SK-N-SH (cell line): ENCODE measurements around the gene SEMA3B. TPM values are rescaled to one million over a fixed set of nuclear protein-coding genes. Genes with fewer than 3 reads are reported as not detected.

Source experiments
- CTCF ChIA-PET: fragments of 300-600, 350-600 bp; formaldehyde crosslinking; extraction: SDS; loops from one replicate; lab custom pipeline; 2021; lab: Yijun Ruan, JAX
- POLR2A ChIA-PET: fragments of 350-600 bp; sonication (Branson Sonifier 250); formaldehyde crosslinking; extraction: SDS; loops from one replicate; lab custom pipeline; 2020; ENCODE audit warnings: antibody characterized with exemption, inconsistent platforms; lab: Yijun Ruan, JAX
- DNase-seq: peaks from one replicate; pipeline ENCODE4 v3.0.0; 2012
- H2AFZ ChIP-seq: fragments of 200-600 bp; sonication (generic); 2 replicates; pipeline ENCODE4 v1.8.1; 2016; ENCODE audit warnings: antibody characterized with exemption, mild to moderate bottlenecking, low read depth
- H3F3A ChIP-seq: fragments of 200-600 bp; sonication (generic); replicated peaks from 2 replicates; pipeline ENCODE3; 2016; ENCODE audit warnings: antibody characterized with exemption, mild to moderate bottlenecking; ENCODE audit not compliant: insufficient read depth
- H3K27ac ChIP-seq, 2 experiments: fragments of 200-500 bp in 1 of 2; fragments of 200-600 bp in 1 of 2; sonication (Bioruptor generic) in 1 of 2; sonication (generic), shearing (Covaris generic) in 1 of 2; 2 replicates each; pipeline versions ENCODE4 v1.5.1 to v1.6.1; 2014 to 2016; ENCODE audit warnings: low read depth in 2 of 2, inconsistent platforms in 1 of 2, low read length in 1 of 2, mild to moderate bottlenecking in 1 of 2, mixed read lengths in 1 of 2
- H3K27me3 ChIP-seq: fragments of 200-600 bp; sonication (generic), shearing (Covaris generic); 2 replicates; pipeline ENCODE4 v1.6.1; 2016; ENCODE audit warnings: mixed run types; ENCODE audit not compliant: insufficient read depth
- H3K36me3 ChIP-seq, 2 experiments: fragments of 200-500 bp in 1 of 2; fragments of 200-600 bp in 1 of 2; sonication (Bioruptor generic) in 1 of 2; sonication (generic) in 1 of 2; replicated peaks in 1 of 2; 2 replicates each; pipeline versions ENCODE3 to v1.5.1; 2014 to 2016; ENCODE audit warnings: low read length in 1 of 2, mild to moderate bottlenecking in 1 of 2; ENCODE audit not compliant: insufficient read depth in 2 of 2, control insufficient read depth in 1 of 2
- H3K4me1 ChIP-seq, 2 experiments: fragments of 200-500 bp in 1 of 2; fragments of 200-600 bp in 1 of 2; sonication (Bioruptor generic) in 1 of 2; sonication (generic), shearing (Covaris generic) in 1 of 2; 2 replicates each; pipeline versions ENCODE4 v1.5.1 to v1.6.1; 2014 to 2016; ENCODE audit warnings: low read depth in 1 of 2, low read length in 1 of 2, mixed run types in 1 of 2; ENCODE audit not compliant: insufficient read depth in 2 of 2, control insufficient read depth in 1 of 2
- H3K4me2 ChIP-seq: fragments of 200-600 bp; sonication (generic), shearing (Covaris generic); 2 replicates; pipeline ENCODE4 v1.6.1; 2017; ENCODE audit warnings: mixed run types
- H3K4me3 ChIP-seq, 2 experiments: fragments of 200-500 bp in 1 of 2; fragments of 200-600 bp in 1 of 2; sonication (Bioruptor generic) in 1 of 2; sonication (generic), shearing (Covaris generic) in 1 of 2; 2 replicates each; pipeline versions ENCODE4 v1.5.1 to v1.8.1; 2014 to 2016; ENCODE audit warnings: low read depth in 2 of 2, inconsistent platforms in 1 of 2, low read length in 1 of 2, mild to moderate bottlenecking in 1 of 2, mixed read lengths in 1 of 2, moderate library complexity in 1 of 2
- H3K79me2 ChIP-seq: fragments of 200-600 bp; sonication (generic); 2 replicates; pipeline ENCODE4 v1.8.1; 2017; ENCODE audit warnings: mild to moderate bottlenecking; ENCODE audit not compliant: insufficient read depth
- H3K9ac ChIP-seq: fragments of 200-600 bp; sonication (generic); 2 replicates; pipeline ENCODE4 v1.6.1; 2017; ENCODE audit warnings: mixed run types
- H3K9me2 ChIP-seq: fragments of 200-600 bp; sonication (generic); 2 replicates; pipeline ENCODE4 v1.6.1; 2017; ENCODE audit warnings: mixed run types
- H3K9me3 ChIP-seq: fragments of 200-600 bp; sonication (generic); 2 replicates; pipeline ENCODE4 v1.6.1; 2017; ENCODE audit warnings: mixed run types, mild to moderate bottlenecking, moderate library complexity
- H4K20me1 ChIP-seq: fragments of 200-600 bp; sonication (generic); 2 replicates; pipeline ENCODE4 v1.6.1; 2017; ENCODE audit warnings: mild to moderate bottlenecking, mixed run types; ENCODE audit not compliant: insufficient read depth
- EP300 ChIP-seq, 2 experiments: IDR thresholded peaks; 2 replicates each; pipeline versions ENCODE4 v1.4.0 to v1.6.1; 2012; ENCODE audit warnings: borderline replicate concordance in 1 of 2, low read depth in 1 of 2, low read length in 1 of 2
- EZH2phosphoT487 ChIP-seq: fragments of 200-600 bp; sonication (generic); IDR thresholded peaks from 2 replicates; pipeline ENCODE4 v1.6.1; 2017; ENCODE audit warnings: low read depth, mixed run types, mild to moderate bottlenecking, antibody characterized with exemption, moderate library complexity, borderline replicate concordance
- GABPA ChIP-seq: IDR thresholded peaks from 2 replicates; pipeline ENCODE4 v1.4.0; 2012; ENCODE audit warnings: low read depth, mild to moderate bottlenecking
- RCOR1 ChIP-seq: fragments of 150-350 bp; IDR thresholded peaks from 2 replicates; pipeline ENCODE4 v1.6.1; 2017; ENCODE audit warnings: antibody characterized with exemption, low read length
- SMC3 ChIP-seq: IDR thresholded peaks from 2 replicates; pipeline ENCODE4 v1.6.1; 2012; ENCODE audit warnings: low read depth, low read length, improper control_type of control experiment
- TEAD4 ChIP-seq: IDR thresholded peaks from 2 replicates; pipeline ENCODE4 v1.4.0; 2012; ENCODE audit warnings: mild to moderate bottlenecking, borderline replicate concordance; ENCODE audit not compliant: insufficient read depth
- WGBS: methylation state at CpG from one replicate; pipeline ENCODE4 v1.1.6; 2017; ENCODE audit warnings: low lambda C conversion rate; 5-methylcytosine and 5-hydroxymethylcytosine counted together
- polyA plus RNA-seq, 3 experiments: library from polyadenylated mRNA; depleted of rRNA; stranded (reverse); fragments of >200 nt; gene quantifications; 2 replicates each; pipeline ENCODE4 v1.2.3, GENCODE V29; 2012
- TF ChIP-seq, protein P1 (sequence below): IDR thresholded peaks from 2 replicates; pipeline ENCODE4; 2012
- TF ChIP-seq, protein P2 (sequence below): IDR thresholded peaks from 2 replicates; pipeline ENCODE4 v1.4.0; 2012; ENCODE audit warnings: low read depth, borderline replicate concordance
- TF ChIP-seq, protein P3 (sequence below): IDR thresholded peaks from 2 replicates; pipeline ENCODE4 v1.4.0; 2012; ENCODE audit warnings: low read depth
- TF ChIP-seq, protein P4 (sequence below): fragments of 150-350 bp; IDR thresholded peaks from 2 replicates; pipeline ENCODE4 v1.6.1; 2016; ENCODE audit warnings: mild to moderate bottlenecking, low read depth, low read length

The SEMA3B gene
- polyA plus RNA-seq, 1 of the 3 experiments (the other 2 are of a cell fraction): 14.9 TPM

DNA sequence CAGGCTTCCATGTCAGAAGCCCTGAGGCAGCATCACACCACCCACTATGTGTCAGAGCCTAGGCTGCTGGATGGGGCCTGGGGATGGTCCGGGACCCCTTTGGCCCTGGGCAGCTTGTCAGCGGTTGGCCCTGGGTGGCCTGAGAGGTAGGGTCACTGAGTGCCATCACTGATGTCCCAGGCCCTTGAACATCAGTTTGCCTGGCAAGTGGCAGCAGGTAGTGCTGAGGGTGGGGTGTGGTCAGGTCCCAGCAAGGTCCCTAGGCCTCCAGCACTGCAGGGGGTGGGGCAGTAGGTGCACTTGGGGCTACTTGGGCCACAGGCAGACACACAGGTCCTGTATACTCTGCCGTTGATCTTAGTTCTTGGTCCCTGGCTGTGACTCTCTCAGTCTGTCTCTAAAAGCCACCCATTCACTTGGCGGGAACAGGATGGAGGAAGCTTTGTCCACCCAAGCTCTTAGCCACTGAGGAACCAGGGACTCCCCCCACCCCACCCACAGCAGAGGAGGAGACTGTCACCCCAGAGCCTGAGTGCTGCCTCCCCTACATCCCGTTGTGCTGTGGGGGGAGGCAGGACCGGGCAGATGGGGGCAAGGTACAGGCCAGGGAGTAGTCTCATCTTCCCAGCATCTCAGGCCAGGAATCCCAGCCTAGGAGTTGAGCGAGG is 27.1 kb upstream of the SEMA3B start:
- H3K27me3 ChIP-seq: no peaks in the 10 kb centered on the region
- H3K4me2 ChIP-seq: no peak overlapping the region
- DNase-seq: no peak
- H3K9ac ChIP-seq: no peak overlapping the region; the same call in 1 of the 2 replicates
- CTCF ChIA-PET: interaction anchor here (0.6 to 61.6 kb wide), 6 partner anchors 7 to 125 kb away, joined by 3 to 1375 read pairs (median 220); partner anchors contain the start of genes GNAI2 and GNAT1
- H3K27ac ChIP-seq: no peak overlapping the region
- WGBS: 91% methylated on average over 5 of the region's 7 CpGs
- peaks cover 39% of the 10 kb centered on the region for H3F3A ChIP-seq
- H2AFZ ChIP-seq: no peak overlapping the region
- H3K36me3 ChIP-seq: peaks cover 0 to 14% of the 10 kb centered on the region in 2 experiments
- no peak overlapping the region for H3K4me3 ChIP-seq
- H4K20me1 ChIP-seq: peaks cover 78% of the 10 kb centered on the region
- POLR2A ChIA-PET: no interaction called here
- peaks cover 20 to 42% of the 10 kb centered on the region in 2 experiments; a peak in 3 of 4 replicates for H3K4me1 ChIP-seq
- no peaks in the 10 kb centered on the region for H3K9me2 ChIP-seq
- no peaks in the 10 kb centered on the region for H3K9me3 ChIP-seq
- TF ChIP-seq EP300 (IDR thresholded peaks at IDR 0.05; ENCODE audit: borderline replicate concordance in 1 of 2, low read depth in 1 of 2, low read length in 1 of 2): no peak
- TF ChIP-seq, protein P1, sequence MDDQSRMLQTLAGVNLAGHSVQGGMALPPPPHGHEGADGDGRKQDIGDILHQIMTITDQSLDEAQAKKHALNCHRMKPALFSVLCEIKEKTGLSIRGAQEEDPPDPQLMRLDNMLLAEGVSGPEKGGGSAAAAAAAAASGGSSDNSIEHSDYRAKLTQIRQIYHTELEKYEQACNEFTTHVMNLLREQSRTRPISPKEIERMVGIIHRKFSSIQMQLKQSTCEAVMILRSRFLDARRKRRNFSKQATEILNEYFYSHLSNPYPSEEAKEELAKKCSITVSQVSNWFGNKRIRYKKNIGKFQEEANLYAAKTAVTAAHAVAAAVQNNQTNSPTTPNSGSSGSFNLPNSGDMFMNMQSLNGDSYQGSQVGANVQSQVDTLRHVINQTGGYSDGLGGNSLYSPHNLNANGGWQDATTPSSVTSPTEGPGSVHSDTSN: no peak
- TF ChIP-seq SMC3: no peak
- no peak for TF ChIP-seq TEAD4
- TF ChIP-seq, protein P2, sequence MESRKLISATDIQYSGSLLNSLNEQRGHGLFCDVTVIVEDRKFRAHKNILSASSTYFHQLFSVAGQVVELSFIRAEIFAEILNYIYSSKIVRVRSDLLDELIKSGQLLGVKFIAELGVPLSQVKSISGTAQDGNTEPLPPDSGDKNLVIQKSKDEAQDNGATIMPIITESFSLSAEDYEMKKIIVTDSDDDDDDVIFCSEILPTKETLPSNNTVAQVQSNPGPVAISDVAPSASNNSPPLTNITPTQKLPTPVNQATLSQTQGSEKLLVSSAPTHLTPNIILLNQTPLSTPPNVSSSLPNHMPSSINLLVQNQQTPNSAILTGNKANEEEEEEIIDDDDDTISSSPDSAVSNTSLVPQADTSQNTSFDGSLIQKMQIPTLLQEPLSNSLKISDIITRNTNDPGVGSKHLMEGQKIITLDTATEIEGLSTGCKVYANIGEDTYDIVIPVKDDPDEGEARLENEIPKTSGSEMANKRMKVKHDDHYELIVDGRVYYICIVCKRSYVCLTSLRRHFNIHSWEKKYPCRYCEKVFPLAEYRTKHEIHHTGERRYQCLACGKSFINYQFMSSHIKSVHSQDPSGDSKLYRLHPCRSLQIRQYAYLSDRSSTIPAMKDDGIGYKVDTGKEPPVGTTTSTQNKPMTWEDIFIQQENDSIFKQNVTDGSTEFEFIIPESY: no peak
- TF ChIP-seq, protein P3, sequence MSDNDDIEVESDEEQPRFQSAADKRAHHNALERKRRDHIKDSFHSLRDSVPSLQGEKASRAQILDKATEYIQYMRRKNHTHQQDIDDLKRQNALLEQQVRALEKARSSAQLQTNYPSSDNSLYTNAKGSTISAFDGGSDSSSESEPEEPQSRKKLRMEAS: no peak
- TF ChIP-seq RCOR1: no peak
- no peak for TF ChIP-seq EZH2phosphoT487
- TF ChIP-seq GABPA: no peak
- TF ChIP-seq, protein P4, sequence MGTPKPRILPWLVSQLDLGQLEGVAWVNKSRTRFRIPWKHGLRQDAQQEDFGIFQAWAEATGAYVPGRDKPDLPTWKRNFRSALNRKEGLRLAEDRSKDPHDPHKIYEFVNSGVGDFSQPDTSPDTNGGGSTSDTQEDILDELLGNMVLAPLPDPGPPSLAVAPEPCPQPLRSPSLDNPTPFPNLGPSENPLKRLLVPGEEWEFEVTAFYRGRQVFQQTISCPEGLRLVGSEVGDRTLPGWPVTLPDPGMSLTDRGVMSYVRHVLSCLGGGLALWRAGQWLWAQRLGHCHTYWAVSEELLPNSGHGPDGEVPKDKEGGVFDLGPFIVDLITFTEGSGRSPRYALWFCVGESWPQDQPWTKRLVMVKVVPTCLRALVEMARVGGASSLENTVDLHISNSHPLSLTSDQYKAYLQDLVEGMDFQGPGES: no peak
- H3K79me2 ChIP-seq: peaks cover 100% of the 10 kb centered on the region
